T follicular helper cell (primary cell): ENCODE results near the gene FOCAD.
"Not testable (repeated sequence)": the region's sequence is repeated elsewhere in the genome, so short reads cannot be mapped to it uniquely, and the experiment has no call there.

Source experiments
- DNase-seq: peaks from one replicate; pipeline ENCODE4 v3.0.0-alpha.2; 2020; ENCODE audit warnings: low read depth

Gene FOCAD

DNA sequence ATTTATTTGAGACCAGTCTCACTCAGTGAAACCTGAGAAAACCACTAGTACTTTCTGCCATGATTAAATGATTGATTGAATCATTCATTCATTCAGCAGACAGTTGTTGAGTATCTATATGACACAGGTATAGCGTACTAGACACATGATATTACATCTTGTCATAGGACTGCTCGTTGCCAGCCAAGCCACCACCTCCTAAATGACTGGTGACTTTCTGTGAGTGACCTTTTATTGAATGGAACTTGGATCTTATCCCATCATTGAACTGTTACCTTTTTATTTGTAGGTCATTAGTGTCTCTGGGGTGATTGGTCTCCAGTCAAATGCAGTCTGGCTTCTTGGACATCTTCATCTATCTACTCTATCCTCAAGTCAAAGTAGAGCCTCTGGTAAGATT lies 266.6 kb downstream of the FOCAD start:
- no peak for DNase-seq

DNA sequence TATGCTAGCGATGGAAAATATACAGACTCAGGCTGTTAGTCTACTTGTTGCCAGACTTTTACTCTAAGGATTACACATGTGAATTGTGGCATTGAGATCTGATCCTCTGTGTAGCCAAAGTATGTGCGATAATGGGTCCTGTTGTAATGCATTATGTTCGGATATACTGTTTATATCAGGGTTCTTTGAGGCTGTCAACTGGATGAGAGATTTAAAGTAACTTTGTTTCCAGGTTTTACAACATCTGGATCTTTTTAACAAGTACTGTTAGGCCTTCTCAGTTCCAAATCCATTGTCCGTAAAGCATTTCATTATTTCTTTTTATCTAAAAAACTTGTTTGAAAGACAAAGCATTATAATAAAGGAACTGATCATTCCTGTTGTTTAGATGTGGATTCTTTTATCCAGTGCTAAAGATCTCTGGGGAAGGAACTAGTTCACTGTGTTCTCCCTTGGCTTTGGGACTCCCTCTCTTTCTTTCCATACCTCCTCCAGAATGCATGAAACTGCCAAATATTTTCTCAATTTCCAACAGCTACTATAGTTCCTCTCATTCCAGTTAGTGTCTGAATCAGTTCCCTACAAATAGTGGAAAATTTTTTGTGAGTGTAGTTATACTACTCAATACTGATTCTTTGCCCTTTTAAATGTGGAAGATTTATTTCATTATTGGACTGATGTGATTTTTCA lies 278.6 kb downstream of the FOCAD start:
- no peak for DNase-seq

DNA sequence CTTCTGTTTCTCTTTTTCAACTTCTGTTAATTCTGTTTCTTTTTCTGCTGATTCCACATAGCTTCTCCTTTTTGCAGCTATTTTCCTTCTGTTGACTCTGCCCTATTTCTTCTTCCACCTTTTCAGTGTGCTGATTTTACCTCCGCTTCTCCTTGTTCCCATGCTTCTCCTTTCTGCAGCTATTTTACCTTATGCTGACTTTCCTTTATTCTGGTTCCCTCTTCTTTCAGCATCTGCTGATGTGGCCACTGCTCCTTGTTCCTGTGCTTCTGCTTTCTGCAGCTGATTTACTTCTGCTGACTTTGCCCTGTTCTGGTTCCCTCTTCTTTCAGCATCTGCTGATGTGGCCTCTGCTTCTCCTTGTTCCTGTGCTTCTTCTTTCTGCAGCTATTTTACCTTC lies 288.6 kb downstream of the FOCAD start:
- DNase-seq = no peak

DNA sequence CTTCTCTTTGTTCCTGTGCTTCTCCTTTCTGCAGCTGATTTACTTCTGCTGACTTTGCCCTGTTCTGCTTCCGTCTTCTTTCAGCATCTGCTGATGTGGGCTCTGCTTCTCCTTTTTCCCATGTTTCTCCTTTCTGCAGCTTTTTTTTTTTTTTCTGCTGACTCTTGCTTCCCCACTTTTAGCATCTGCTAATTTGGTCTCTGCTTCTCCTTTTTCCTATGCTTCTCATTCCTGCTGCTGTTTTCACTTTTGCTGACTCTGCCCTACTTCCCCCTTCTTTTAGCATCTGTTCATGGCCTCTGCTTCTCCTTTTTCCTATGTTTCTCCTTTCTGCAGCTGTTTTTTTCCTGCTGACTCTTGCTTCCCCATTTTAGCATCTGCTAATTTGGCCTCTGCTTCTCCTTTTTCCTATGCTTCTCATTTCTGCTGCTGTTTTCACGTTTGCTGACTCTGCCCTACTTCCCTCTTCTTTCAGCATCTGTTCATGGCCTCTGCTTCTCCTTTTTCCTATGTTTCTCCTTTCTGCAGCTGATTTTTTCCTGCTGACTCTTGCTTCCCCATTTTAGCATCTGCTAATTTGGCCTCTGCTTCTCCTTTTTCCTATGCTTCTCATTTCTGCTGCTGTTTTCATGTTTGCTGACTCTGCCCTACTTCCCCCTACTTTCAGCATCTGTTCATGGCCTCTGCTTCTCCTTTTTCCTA lies 289.3 kb downstream of the FOCAD start:
- not testable (repeated sequence) for DNase-seq

DNA sequence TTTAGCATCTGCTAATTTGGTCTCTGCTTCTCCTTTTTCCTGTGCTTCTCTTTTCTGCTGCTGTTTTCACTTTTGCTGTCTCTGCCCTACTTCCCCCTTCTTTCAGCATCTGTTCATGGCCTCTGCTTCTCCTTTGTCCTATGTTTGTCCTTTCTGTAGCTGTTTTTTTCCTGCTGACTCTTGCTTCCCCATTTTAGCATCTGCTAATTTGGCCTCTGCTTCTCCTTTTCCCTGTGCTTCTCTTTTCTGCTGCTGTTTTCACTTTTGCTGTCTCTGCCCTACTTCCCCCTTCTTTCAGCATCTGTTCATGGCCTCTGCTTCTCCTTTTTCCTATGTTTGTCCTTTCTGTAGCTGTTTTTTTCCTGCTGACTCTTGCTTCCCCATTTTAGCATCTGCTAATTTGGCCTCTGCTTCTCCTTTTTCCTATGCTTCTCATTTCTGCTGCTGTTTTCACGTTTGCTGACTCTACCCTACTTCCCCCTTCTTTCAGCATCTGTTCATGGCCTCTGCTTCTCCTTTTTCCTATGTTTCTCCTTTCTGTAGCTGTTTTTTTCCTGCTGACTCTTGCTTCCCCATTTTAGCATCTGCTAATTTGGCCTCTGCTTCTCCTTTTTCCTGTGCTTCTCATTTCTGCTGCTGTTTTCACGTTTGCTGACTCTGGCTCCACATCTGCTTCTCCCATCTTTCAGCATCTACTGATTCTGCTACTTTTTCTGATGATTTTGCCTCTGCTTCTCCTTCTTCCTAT lies 290.3 kb downstream of the FOCAD start:
- not testable (repeated sequence) for DNase-seq

DNA sequence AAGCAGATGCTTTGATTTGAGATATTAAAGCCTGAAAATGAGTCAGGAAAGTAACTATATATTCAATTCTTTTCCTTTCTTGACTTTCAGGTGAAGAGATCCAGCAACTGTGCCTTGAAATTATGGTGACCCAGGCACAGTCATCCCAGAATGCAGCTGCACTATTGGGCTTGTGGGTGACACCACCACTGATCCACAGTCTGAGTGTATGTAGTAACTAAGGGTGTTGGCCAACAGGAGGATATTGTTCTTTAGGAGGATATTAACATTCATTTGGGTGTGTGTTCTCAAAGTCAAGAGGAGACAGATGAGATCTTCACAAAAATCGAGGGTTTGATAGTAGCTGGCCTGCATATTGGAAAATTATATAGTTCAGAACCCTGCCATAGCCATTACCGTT lies 294.2 kb downstream of the FOCAD start:
- DNase-seq = no peak

DNA sequence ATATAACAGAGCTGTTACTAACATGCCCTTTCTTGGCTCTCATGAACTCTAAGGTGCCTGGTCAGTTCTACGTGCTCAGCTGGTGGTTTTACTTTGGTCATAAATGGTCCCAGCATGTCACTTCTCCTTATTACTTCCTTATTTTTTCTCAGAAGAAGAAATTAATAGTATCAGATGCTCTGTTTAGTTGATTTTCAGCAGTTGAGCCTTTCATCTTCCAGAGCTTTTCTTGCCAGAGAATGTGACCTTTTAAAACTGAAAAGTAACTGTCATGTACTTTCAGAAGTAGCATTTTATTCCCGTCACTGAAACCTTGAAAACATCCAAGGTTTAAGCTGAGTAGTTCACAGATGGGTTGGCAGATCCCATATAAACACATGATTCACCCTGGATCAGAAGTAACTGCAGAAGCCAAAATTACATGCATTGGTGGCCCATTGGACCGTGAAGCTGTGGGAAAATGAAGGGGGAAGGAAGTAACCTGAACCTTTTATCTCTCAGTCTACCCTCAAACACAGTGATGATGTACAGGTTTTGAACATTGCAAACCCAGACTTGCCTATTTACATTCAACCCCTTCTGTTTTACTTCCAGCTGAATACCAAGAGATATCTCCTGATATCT lies 296.9 kb downstream of the FOCAD start:
- DNase-seq = no peak

DNA sequence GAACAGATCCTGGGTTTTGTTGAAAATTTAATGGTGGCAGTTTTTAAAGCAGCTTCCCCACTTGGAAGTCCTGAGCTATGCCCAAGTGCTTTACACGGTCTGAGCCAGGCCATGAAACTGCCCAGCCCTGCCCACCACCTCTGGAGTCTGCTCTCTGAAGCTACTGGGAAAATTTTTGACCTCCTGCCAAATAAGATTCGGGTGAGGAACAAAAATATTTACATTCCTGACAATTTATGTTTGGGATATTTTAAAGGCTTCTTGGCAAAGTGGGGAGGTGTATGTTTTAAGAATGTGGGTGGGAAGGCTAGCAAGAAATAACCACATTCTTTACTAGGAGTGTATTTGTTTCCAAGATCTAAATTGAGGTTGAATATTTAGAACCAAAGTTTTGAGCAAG lies 297.4 kb downstream of the FOCAD start:
- DNase-seq = no peak

DNA sequence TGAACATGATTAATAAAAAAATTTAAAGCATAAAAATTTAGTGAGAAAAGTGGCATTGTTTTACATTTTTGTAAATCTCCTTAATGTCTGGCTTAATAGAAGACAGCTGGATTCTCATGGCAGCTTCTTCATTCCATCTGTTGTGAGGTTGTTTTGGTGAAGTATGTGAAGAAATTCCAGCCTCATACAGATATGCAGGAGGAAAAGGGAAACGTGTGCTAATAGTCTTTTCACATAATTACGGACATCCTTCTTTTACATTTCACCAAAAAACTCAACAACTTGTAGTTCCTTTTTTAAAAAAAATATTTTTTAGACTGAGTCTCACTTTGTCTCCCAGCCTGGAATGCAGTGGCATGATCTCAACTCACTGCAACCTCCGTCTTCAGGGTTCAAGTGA lies 300.4 kb downstream of the FOCAD start:
- no peak for DNase-seq

DNA sequence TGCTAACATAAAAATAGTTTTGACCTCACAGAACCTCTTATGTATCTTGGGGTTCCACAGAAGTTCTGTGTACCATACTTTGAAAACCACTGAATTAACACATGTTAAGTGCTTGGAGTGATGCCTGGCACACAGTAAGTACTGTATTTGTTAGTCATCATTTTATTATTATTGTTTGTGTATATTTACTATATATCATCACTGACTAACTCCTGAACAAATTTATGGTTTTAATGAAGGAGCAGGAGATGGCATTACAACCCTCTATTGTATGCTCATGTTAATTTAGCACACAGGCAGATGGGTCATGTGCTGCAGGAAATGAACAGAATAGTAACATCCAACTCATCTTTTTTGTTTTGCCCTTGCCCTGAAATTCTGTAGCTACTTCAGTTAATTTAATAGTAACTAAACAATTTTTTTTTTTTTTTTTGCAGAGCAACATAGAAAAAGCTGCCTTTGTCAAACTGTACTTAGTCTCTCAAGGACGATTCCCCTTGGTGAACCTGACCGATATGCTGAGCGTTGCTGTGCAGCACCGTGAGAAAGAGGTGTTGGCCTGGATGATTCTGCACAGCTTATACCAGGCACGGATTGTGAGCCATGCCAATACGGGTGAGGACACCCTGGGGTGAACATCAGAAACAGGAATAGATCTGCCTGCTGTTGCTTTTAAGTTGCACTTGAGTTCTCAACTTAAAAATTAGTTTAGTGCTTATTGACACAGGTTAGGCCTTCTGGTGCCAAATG lies 302.0 kb downstream of the FOCAD start:
- no peak for DNase-seq

DNA sequence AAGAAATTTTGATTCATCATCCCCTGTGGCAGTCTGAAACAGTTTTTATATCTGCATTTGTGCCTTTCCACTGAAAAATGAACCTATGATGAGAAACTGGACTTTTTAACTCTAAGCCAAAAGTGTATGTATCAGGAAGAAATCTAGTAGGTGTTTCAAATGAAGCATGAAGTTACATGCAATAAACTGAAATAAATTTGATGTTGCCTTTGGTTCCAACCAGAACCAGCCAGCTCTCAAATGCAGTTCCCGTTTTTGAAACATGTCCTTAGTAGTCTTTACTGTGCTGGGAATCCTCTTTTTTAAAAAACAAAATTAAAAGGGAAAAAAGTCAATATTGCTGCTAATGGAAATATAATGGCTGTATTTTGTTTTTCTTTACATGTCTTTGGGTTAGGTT lies 303.5 kb downstream of the FOCAD start:
- DNase-seq = no peak

DNA sequence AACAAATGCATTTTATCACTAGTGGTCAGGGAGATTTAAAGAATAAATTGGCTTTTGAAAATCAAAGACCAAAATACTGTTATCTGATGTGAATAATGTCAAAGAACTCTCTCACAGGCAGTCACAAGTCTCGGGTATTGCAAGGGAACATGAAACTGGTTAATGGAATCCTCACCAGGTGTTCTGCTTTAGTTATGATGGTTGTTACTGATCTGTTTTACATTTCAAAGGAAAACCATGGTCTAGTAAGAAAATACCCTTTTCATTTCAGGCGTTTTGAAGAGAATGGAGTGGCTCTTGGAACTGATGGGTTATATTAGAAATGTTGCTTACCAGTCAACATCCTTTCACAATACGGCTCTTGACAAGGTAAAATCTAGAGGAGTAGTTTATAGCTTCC lies 304.0 kb downstream of the FOCAD start:
- no peak for DNase-seq

DNA sequence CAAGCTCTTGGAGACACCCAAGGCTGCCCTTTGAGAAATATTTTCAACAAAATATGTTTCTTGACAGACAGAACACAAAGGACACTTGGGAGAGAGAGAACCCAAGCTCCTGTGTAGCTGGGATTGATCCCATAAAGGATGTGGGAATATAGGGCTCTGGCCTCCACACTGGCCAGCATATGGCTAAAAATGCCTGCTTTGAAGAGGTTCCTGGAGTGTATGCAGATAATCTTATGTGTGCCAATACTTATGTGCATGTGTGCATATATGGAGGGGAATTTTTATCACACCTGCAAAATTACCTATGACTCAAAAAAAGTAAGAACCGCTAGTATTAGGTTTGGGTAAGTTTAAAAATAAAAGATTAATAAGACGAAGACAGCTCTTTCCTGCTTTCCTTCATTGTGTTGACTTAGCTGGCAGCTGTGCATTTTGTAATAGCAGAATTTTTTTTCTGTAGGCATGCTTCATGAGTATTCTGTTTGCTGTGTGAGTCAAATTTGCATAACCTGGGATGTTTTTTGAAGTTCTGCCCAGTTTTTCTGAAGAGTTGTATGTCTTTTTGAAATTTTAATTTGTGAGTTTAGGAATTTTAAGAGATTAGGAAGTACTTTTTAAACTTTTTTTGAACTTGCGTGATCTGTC lies 304.7 kb downstream of the FOCAD start:
- DNase-seq = no peak

DNA sequence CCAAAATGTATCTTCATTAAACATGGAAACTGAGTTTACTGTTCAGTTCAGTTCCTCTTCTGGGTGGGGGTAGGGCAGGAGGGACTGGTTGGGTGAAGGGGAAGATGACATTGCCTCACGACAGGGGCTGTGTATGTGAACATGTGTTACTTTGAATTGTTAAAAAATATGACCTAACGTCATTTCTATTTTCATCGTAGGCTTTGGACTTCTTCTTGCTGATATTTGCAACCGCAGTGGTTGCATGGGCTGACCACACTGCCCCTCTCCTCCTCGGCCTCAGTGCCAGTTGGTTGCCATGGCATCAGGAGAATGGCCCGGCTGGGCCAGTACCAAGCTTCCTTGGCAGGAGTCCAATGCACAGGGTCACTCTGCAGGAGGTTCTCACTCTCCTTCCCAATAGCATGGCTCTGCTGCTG lies 305.9 kb downstream of the FOCAD start:
- no peak for DNase-seq

DNA sequence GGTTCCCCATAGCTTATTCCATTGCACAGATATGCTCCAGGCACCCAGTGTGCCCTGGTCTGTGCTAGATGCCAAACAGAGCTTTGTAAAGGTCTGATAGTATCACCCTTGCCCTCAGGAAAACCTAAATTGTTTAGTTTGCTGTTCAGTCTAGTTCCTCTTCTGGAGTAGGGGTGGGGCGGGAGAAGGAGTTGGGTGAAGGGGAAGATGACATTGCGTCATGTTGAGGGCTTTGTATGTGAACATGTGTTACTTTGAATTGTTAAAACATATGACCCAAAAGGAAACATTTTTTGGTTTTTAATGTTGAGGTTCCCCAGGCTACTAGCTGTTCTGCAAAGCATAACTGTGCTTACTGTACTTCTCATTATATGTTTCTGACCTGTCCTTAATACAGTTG lies 306.8 kb downstream of the FOCAD start:
- DNase-seq = no peak

DNA sequence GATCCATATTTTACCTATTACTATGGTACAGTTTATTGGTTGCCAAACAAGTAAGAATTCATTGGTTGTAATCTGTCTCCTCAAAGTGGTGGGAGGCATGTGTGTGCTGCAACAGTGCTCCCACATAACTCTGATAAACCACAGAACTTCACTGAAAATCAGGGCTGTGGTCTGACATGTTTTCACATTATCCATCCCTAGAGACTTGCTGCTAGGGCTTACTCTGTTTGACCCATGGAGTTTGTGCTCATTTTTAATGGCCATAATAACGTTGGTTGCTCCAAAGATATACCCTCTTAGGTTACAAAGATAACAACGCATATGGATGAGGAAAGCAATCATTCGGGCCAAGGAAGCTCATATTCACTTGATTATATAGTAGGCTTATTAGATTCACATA lies 310.4 kb downstream of the FOCAD start:
- no peak for DNase-seq

DNA sequence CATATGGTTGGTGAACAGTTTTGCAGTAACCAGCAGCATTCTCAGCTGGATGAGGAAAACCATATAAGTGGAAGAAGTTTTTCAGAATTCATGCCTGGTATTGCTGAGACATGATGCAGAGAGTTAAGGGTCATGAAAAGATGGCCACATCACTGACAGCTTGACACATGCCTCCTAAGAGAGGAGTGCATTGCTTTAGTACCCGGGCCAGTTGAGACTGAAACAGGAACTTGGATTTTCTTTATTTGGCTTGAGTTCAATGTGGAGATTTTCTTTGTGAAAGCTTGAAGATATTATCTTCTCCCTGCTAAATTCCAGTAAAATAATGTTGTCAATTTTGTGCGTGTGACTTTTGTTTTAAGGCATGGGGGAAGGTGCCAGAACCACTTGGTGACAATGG lies 311.6 kb downstream of the FOCAD start:
- no peak for DNase-seq

DNA sequence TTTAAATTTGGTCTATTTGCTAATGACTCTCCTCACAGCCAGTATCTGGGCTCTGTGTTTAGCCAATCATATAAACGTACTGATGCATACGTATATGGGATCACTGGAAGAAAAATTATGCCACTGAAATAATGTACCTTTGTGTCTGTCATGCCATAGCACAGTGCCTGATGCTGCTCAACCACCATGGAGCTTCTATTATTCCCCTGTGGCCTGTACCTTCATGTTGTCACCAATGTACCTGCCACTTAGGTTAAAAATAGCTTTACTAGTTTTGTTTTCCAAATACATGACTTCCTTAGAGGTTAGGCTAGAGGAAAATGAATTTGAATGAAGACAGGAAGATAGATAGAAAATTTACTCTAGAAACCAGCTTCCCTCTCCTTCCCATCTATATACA lies 312.8 kb downstream of the FOCAD start:
- DNase-seq = no peak

DNA sequence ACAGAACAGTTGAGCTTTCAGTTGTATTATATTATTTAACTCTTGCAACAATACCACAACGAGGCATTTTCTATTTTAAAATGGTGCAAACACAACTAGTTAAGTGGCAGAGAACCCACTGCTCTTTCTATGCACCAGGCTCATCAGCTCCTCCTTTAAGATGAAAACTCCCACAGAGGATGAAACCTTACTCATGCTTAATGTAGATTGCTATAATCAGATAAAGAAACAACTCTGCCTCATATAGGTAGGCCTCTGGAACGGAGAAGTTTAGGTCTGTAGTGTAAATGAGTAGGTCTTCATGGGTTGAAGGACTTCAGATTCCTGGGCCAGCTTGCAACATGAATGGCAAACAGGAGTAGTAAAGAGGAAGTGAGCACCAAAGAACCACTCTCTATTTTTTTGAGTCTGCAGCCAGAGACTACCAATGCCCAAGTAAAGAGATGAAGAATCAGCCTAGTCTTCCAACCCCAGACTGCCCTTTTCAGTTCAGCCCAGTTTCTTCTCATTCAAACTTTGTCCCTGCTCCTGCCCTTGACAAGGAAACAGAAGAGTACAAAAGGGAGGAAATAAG lies 313.5 kb downstream of the FOCAD start:
- no peak for DNase-seq

DNA sequence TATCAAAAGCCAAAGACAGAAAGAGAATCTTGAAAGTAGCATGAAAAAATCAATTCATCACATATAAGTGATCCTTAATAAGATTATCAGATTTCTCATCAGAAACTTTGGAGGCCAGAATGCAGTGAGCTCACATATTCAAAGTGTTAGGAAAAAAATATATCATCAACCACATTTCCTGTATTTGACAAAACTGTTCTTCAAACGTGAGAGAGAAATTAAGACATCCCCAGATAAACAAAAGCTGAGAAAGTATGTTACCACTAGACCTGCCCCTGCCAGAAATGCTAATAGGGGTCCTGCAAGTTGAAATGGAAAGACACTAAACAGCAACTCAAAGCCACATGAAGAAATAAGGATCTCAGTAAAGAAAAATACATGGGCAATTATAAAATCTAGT lies 317.5 kb downstream of the FOCAD start:
- DNase-seq = no peak

DNA sequence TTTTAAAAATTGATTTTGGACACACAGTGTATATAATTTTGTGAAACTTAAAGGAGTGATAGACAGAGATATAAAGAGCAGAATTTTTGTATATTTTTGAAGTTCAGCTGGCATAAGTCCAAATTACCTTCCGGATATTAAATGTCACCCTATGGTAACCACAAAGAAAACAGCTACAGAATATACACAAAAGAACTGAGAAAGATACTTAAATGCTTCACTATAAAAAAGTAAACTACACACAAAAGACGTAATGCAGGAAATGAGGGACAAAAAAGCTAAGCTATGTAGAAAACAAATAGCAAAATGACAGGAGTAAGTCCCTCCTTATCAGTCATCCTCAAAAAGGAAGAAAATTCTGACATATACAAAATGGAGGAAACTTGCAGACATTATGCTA lies 318.0 kb downstream of the FOCAD start:
- no peak for DNase-seq
